HepG2 (cell line): ENCODE data around the gene ID4. TPM values are rescaled to one million over a fixed set of nuclear protein-coding genes. Genes with fewer than 3 reads are reported as not detected.

Experiments
- ATAC-seq: fragments of 200-7000 bp; cut with Tn5 transposase; 3 replicates; pipeline ENCODE4 v1.9.1; 2020; ENCODE audit warnings: mild to moderate bottlenecking, moderate library complexity
- BruUV-seq: library from RNA; stranded (reverse); fragments of 400-500 nt; replicated peaks from 2 replicates; lab custom pipeline; 2021; lab: Mats Ljungman, UMichigan
- CTCF ChIA-PET: fragments of 300-600 bp; formaldehyde crosslinking; extraction: SDS; loops from one replicate; lab custom pipeline; 2021; ENCODE audit warnings: low total read pairs, inconsistent platforms, low intra/inter-chr PET ratio; lab: Yijun Ruan, JAX
- POLR2A ChIA-PET: fragments of 350-600 bp; sonication (Branson Sonifier 250); formaldehyde crosslinking; loops from one replicate; lab custom pipeline; 2020; ENCODE audit warnings: antibody characterized with exemption, inconsistent platforms; lab: Yijun Ruan, JAX
- DNase-seq: peaks from one replicate; pipeline ENCODE4 v3.0.0-alpha.2; 2015; ENCODE audit warnings: low spot score
- FAIRE-seq: peaks from 3 replicates; lab custom pipeline; 2011; peaks lifted over from hg19 to GRCh38; lab: Jason Lieb, UNC
- H2AFZ ChIP-seq: one replicate; pipeline ENCODE4 v1.6.1; 2011; ENCODE audit warnings: low read length, inconsistent platforms
- H3K27ac ChIP-seq: fragments of 300-600 bp; 3 replicates; pipeline ENCODE4 v1.8.0; 2011; ENCODE audit warnings: mixed run types, mild to moderate bottlenecking, mixed read lengths, low read length, inconsistent platforms; ENCODE audit not compliant: insufficient read depth; ENCODE audit errors: extremely low read length
- H3K27me3 ChIP-seq, 2 experiments: fragments of 200-600 bp in 1 of 2; 2 replicates in 1 of 2; 3 replicates in 1 of 2; pipeline versions ENCODE4 v1.6.0 to v1.8.0; 2011; ENCODE audit warnings: low read length in 2 of 2, mild to moderate bottlenecking in 2 of 2, moderate library complexity in 2 of 2, inconsistent platforms in 1 of 2; ENCODE audit not compliant: insufficient read depth in 2 of 2, control insufficient read depth in 1 of 2
- H3K36me3 ChIP-seq, 2 experiments: fragments of 200-600 bp in 1 of 2; replicated peaks in 1 of 2; 2 replicates in 1 of 2; 3 replicates in 1 of 2; pipeline versions ENCODE4 v1.5.1 to v1.8.0; 2011; ENCODE audit warnings: low read length in 2 of 2, inconsistent platforms in 1 of 2; ENCODE audit not compliant: insufficient read depth in 2 of 2, control insufficient read depth in 1 of 2
- H3K4me1 ChIP-seq: 2 replicates; pipeline ENCODE4 v1.5.1; 2012; ENCODE audit warnings: low read length, inconsistent platforms; ENCODE audit not compliant: insufficient read depth
- H3K4me2 ChIP-seq: 2 replicates; pipeline ENCODE4 v1.6.0; 2011; ENCODE audit warnings: low read depth, low read length, inconsistent platforms
- H3K4me3 ChIP-seq, 3 experiments: fragments of 200-600 bp in 1 of 3; sonication (generic), shearing (Covaris generic) in 1 of 3; replicated peaks in 1 of 3; 2 replicates each; pipeline ENCODE4 v1.5.1; 2011 to 2016; ENCODE audit warnings: low read length in 3 of 3, inconsistent platforms in 2 of 3, low read depth in 2 of 3, mild to moderate bottlenecking in 2 of 3, control low read depth in 1 of 3, mixed read lengths in 1 of 3; ENCODE audit not compliant: insufficient read depth in 1 of 3
- H3K79me2 ChIP-seq: one replicate; pipeline ENCODE4 v1.6.1; 2011; ENCODE audit warnings: low read length, inconsistent platforms; ENCODE audit not compliant: insufficient read depth
- H3K9ac ChIP-seq: 2 replicates; pipeline ENCODE4 v1.6.0; 2011; ENCODE audit warnings: mild to moderate bottlenecking, low read depth, low read length, inconsistent platforms; ENCODE audit not compliant: insufficient read depth
- H3K9me3 ChIP-seq: 2 replicates; pipeline ENCODE4 v1.5.1; 2012; ENCODE audit warnings: mild to moderate bottlenecking, low read length
- H4K20me1 ChIP-seq: 2 replicates; pipeline ENCODE4 v1.6.0; 2011; ENCODE audit warnings: inconsistent platforms, mild to moderate bottlenecking, low read length, moderate library complexity; ENCODE audit not compliant: insufficient read depth
- ATF1 ChIP-seq: IDR thresholded peaks from 2 replicates; pipeline ENCODE4 v1.6.1; 2016; ENCODE audit warnings: mild to moderate bottlenecking, control low read depth
- CENPX ChIP-seq: sonication (generic); formaldehyde crosslinking; IDR thresholded peaks from 2 replicates; pipeline ENCODE4 v1.9.0; 2021; ENCODE audit warnings: mild to moderate bottlenecking, missing genetic modification reagents, moderate library complexity
- CSRNP1 ChIP-seq: sonication (generic); formaldehyde crosslinking; IDR thresholded peaks from 2 replicates; pipeline ENCODE4 v1.8.1; 2023; ENCODE audit warnings: mild to moderate bottlenecking, missing genetic modification reagents
- HDAC6 ChIP-seq: fragments of 200-600 bp; sonication (generic); IDR thresholded peaks from 2 replicates; pipeline ENCODE4 v1.7.0; 2017; ENCODE audit warnings: mild to moderate bottlenecking, antibody characterized with exemption, low read length, low read depth
- KDM6A ChIP-seq: IDR thresholded peaks from 2 replicates; pipeline ENCODE4 v1.6.1; 2016; ENCODE audit warnings: low read depth
- MXD3 ChIP-seq: IDR thresholded peaks from 2 replicates; pipeline ENCODE4 v1.6.1; 2016; ENCODE audit warnings: mild to moderate bottlenecking, missing biosample characterization, missing genetic modification reagents
- SRSF4 ChIP-seq: fragments of 200-400 bp; formaldehyde crosslinking; IDR thresholded peaks from one replicate; pipeline ENCODE4 v1.6.1; 2018; ENCODE audit warnings: mild to moderate bottlenecking, low read depth, low read length, moderate library complexity; ENCODE audit not compliant: poor library complexity, severe bottlenecking
- TBP ChIP-seq: sonication (generic); formaldehyde crosslinking; IDR thresholded peaks from 2 replicates; pipeline ENCODE4 v1.5.0; 2020; ENCODE audit warnings: missing genetic modification reagents
- TEF ChIP-seq: sonication (generic); formaldehyde crosslinking; IDR thresholded peaks from 2 replicates; pipeline ENCODE4 v1.5.0; 2020; ENCODE audit warnings: missing genetic modification reagents
- ZBTB1 ChIP-seq: sonication (generic); formaldehyde crosslinking; IDR thresholded peaks from 2 replicates; pipeline ENCODE4 v1.4.0; 2020; ENCODE audit warnings: missing genetic modification reagents, borderline replicate concordance
- ZNF124 ChIP-seq: sonication (generic); formaldehyde crosslinking; IDR thresholded peaks from 2 replicates; pipeline ENCODE4 v1.4.0; 2020; ENCODE audit warnings: missing genetic modification reagents
- ZNF263 ChIP-seq: sonication (generic); formaldehyde crosslinking; IDR thresholded peaks from 2 replicates; pipeline ENCODE4 v1.4.0; 2020; ENCODE audit warnings: missing genetic modification reagents
- ZNF275 ChIP-seq: sonication (generic); formaldehyde crosslinking; IDR thresholded peaks from 2 replicates; pipeline ENCODE4 v1.8.0; 2022; ENCODE audit warnings: missing genetic modification reagents, mild to moderate bottlenecking, inconsistent platforms, borderline replicate concordance
- ZNF672 ChIP-seq: sonication (generic); formaldehyde crosslinking; IDR thresholded peaks from 2 replicates; pipeline ENCODE4 v1.8.1; 2022; ENCODE audit warnings: missing genetic modification reagents
- WGBS: methylation state at CpG from one replicate; pipeline ENCODE4 v1.1.6; 2017; ENCODE audit warnings: low lambda C conversion rate; 5-methylcytosine and 5-hydroxymethylcytosine counted together
- in situ Hi-C: cut with HindIII; loops from 2 replicates; pipeline ENCODE4 v1.10.0; 2017; ENCODE audit warnings: low pct_unique_long_range_greater_than_20kb; ENCODE audit not compliant: extremely low pct_ligation_motif_present
- intact Hi-C: fragments of 100-400 bp; cut with micrococcal nuclease; formaldehyde crosslinking; loops from one replicate; pipeline ENCODE4 v1.10.0; 2022; ENCODE audit not compliant: unreplicated experiment
- polyA plus RNA-seq, 8 experiments: library from polyadenylated mRNA; depleted of rRNA in 3 of 8; stranded (reverse) in 7 of 8; unstranded in 1 of 8; fragments of >200 nt; fragmentation: Illumina TruSeq in 4 of 8; extraction: Trizol in 4 of 8; gene quantifications; 2 replicates each; pipeline versions ENCODE4 v1.2.1 to v1.2.3, GENCODE V29; 2011 to 2016; ENCODE audit warnings: low read depth in 4 of 8, missing spikeins in 1 of 8, mixed read lengths in 1 of 8; ENCODE audit not compliant: insufficient read depth in 1 of 8
- total RNA-seq, 5 experiments: library from RNA; depleted of rRNA; stranded (reverse); fragments of >200 nt; fragmentation: Illumina TruSeq; extraction: Trizol; gene quantifications; 2 replicates each; pipeline ENCODE4 v1.2.3, GENCODE V29; 2016; ENCODE audit warnings: low read depth in 1 of 5

Gene ID4
- total and polyA plus RNA-seq, 2 of the 13 experiments (the other 11 are each of a cell fraction or from before 2014, with no cell fraction given), result 0.20 to 0.44 TPM

GRCh38 chr6:19866173-19866984, 29.2 kb downstream of the ID4 start:
- H3K9me3 ChIP-seq, result no peaks in the 10 kb centered on the region
- no peak overlapping the region for H3K4me2 ChIP-seq
- no peak overlapping the region for H3K9ac ChIP-seq
- peaks cover 0 to 31% of the 10 kb centered on the region in 2 experiments; a peak in 2 of 5 replicates for H3K27me3 ChIP-seq
- no peak overlapping the region for H3K4me3 ChIP-seq
- H3K4me1 ChIP-seq, result no peaks in the 10 kb centered on the region; the same call in 1 of the 2 replicates
- DNase-seq, result no peak
- TF ChIP-seq KDM6A (CRISPR knock-in tag), result no peak
- TF ChIP-seq MXD3 (CRISPR knock-in tag), result no peak
- TF ChIP-seq ZNF275 (CRISPR knock-in tag), result no peak
- no peak for TF ChIP-seq ZNF672 (CRISPR knock-in tag)
- TF ChIP-seq ZNF263 (CRISPR knock-in tag), result no peak
- TF ChIP-seq TEF (CRISPR knock-in tag), result no peak
- no peak for TF ChIP-seq ZBTB1 (CRISPR knock-in tag)
- no peak for TF ChIP-seq SRSF4
- no peak for TF ChIP-seq CSRNP1
- TF ChIP-seq ZNF124, result no peak
- TF ChIP-seq TBP (CRISPR knock-in tag), result no peak
- no peak for TF ChIP-seq HDAC6
- TF ChIP-seq CENPX, result no peak
- no peak for TF ChIP-seq ATF1 (CRISPR knock-in tag)
- TF ChIP-seq, all 625 proteins: peak for 0
- no peak for FAIRE-seq
- Histone ChIP-seq H2AFZ (no peak overlapping the region), H3K27ac (no peak overlapping the region), H3K36me3 (no peaks in the 10 kb centered on the region), H4K20me1 (no peaks in the 10 kb centered on the region), H3K79me2 (no peaks in the 10 kb centered on the region)
- WGBS, result 14% methylated on average over 18 of the region's 18 CpGs
- BruUV-seq, result no TSS peak
- intact Hi-C loops, result no loop called here
- ChIA-PET POLR2A (no interaction called here), CTCF (no interaction called here)
- in situ Hi-C loops, result loop anchor here (25.0 kb wide), 1 partner anchor 1279 kb away; no protein-coding TSS in a partner anchor
- ATAC-seq, result no peak; the same call in 2 of the 3 replicates
